Fibroblast of the conjunctiva (primary cell): ENCODE measurements around the gene RAP1GAP.
"Not testable (repeated sequence)": the region's sequence is repeated elsewhere in the genome, so short reads cannot be mapped to it uniquely, and the experiment has no call there.

Source experiments
- DNase-seq: peaks from one replicate; pipeline ENCODE4 v3.0.0-alpha.2; 2010; ENCODE audit warnings: low read depth

The RAP1GAP gene

GRCh38 chr1:21677168-21677567 lies 8.0 kb upstream of the RAP1GAP start:
- DNase-seq, result no peak

GRCh38 chr1:21674957-21675356 lies 5.8 kb upstream of the RAP1GAP start:
- no peak for DNase-seq

GRCh38 chr1:21673853-21674252 lies 4.7 kb upstream of the RAP1GAP start:
- DNase-seq, result not testable (repeated sequence)

- DNase-seq, result peak; percentile 78
Observed at GRCh38 chr1:21673277-21673780, 4.2 kb upstream of the RAP1GAP start.

DNA sequence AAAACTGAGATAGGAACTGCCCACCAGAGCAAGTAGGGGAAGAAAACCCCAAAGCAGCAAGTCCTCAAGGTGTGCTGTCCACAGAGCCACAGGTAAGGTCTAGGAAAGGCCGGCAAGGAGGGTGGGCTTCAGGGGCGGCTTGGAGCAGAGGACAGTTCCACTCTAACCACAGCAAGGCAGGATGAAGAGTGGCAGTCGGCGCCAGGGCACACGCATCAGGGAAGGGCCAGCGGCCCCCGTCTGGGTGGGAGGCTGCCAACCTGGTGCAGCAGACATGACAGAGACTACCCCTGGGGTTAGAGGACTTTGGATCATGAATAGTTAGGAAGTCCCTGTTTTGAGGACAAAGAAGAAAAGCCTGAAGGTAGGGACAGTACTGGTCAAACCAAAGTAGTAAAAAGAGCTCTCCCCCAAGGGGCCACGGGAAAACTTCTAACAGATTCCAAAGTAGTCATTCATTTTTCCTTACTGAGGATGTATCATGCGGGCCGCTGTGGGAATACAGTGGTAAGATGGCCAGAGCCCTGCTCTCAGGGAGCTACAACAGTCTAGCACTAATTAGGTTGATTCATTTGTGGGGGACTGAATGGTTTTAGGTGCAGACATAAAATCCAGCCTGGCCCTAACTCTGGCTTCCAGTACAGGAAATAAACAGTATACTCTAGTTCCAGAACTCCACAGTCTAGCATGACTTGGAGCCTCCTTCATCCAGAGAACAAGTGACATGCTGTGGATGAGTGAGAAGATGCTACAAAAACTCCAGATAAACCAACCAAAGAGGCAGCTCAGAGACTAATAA lies 3.5 kb upstream of the RAP1GAP start:
- DNase-seq, result no peak

- no peak for DNase-seq
Observed at GRCh38 chr1:21671915-21672314, 2.8 kb upstream of the RAP1GAP start.

- DNase-seq, result no peak
Observed at GRCh38 chr1:21670956-21671902, 2.1 kb upstream of the RAP1GAP start.

DNA sequence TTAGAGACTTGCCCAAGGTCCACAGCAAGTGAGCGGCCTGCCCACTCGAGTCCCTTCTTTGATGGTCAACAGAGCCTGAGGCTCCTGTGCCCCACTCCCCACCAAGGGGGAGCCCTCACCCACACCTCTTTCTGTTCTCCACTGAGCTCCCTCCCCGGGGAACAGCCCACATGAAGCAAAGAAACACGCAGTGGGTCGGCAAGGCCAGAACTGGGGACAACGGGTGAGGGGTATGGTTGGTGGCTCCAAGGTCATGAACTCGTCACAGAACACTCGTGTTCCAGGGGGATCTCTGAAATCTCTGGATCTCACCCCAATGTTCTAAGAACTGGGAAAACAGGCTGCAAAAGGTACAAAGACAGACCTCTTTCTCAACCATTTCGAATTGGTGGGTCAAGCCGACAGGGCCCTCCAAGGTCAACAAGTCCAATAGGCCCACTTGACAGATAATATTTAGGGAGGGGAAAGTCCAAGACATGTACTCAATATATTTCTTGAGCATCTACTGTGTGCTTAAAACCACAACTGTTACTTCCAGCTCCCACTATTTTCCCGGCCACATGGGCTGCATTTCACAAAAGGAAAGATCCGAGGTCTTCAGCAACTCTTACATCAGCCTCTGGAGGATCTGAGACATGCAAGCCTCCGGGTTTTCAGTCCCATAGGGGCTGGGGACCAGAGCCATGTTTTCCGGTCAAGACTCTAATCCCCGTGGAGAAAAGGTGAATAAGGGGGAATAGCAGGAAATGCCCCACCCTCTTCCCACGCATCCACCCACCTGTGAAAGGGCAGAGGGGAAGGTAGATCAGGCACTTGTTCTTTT lies 1.1 kb upstream of the RAP1GAP start:
- DNase-seq, result no peak

DNA sequence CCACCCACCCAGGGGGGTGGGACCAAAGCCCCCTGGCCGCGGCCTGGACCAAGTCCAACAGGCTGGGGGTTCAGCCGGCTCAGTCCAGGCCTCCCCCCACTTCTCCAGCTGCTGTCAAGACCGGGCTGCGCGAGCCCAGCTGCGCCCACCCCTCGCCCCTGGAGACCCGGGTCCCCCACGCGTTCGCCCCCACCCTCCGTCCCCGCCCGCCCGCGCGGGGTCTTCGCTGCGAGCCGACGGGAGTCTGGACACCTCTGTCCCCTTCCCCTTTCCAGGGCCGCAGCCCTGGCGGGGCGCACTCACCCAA lies 253 bp downstream of the RAP1GAP start:
- DNase-seq, result no peak

DNA sequence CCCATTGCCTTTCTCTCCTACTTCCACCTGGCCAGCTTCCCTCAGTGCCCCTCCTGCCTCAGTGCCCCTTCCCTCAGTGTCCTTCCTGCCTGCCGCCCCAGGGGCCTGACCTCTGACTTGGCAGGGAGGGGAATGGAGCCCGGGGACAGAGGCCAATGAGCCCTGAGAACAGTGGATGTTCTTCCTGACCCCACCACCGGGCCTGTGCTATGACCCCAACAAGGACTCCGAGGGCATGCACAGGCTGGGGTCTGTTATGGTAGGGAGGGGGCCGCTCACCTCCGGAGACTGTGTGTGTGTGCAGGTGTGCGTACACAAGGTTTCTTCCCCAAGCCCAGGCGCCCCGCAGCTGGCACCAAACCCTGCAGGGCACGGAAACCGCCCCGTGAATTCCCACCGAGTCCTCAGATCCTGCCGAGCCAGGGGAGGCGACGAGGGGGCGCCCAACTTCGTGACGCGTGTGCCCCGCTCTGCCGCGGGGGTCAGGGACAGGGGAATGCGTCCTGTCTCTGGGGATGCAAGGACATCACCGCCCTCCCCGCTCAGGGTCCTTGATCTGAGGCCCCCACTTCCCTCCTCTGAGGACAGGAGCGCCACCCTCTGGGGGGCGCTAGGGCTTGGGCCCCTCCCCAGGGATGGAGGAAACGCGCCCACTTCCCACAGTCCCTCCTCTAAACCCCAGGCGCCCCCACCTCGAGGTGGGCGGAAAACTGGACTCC lies 766 bp downstream of the RAP1GAP start:
- DNase-seq, result no peak

DNA sequence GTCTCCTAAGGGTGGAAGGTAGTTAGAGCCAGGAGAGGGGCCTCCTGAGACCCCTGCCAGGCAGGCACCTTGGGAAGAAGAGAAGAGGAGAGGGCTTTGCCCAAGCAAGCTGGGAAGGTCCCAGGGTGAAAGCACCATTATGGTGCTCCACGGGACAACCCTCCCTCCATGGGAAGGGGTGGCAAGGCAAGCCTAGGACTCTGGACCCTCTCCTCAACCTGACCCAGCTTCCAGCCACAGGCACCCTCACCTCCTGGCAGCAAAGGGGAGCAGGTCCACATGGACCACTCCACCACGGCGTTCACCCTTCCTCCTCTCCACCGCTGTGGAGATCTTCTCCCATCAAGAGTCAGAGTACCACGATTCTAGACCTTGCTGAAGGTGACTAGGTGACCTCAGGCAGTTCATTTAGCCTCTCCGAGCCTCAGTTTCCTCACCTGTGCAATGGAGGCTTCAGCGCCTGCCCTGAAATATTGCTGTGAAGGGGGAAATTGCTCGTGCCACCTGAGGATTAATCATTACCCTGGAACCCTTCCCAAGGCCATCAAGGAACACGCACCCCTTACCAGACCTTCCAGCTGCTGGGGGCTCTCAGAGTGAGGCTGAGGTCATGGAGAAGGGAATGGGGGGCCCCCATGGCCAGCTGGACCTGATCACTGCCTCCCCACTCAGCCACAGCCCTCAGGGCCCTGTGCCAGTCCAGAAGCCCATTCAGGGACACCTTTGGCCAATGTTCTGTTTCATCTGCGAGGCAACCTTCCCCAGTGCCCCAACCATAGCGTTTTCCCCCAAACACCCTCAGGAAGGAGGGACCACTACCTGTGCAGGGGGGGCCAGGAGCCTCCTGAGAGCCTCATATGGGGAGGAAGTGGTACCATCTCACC lies 1.6 kb downstream of the RAP1GAP start:
- no peak for DNase-seq

GRCh38 chr1:21666576-21667320 lies 2.4 kb downstream of the RAP1GAP start:
- DNase-seq, result no peak

GRCh38 chr1:21665711-21666575 lies 3.2 kb downstream of the RAP1GAP start:
- DNase-seq, result no peak

- no peak for DNase-seq
Observed at GRCh38 chr1:21664806-21665588, 4.2 kb downstream of the RAP1GAP start.

DNA sequence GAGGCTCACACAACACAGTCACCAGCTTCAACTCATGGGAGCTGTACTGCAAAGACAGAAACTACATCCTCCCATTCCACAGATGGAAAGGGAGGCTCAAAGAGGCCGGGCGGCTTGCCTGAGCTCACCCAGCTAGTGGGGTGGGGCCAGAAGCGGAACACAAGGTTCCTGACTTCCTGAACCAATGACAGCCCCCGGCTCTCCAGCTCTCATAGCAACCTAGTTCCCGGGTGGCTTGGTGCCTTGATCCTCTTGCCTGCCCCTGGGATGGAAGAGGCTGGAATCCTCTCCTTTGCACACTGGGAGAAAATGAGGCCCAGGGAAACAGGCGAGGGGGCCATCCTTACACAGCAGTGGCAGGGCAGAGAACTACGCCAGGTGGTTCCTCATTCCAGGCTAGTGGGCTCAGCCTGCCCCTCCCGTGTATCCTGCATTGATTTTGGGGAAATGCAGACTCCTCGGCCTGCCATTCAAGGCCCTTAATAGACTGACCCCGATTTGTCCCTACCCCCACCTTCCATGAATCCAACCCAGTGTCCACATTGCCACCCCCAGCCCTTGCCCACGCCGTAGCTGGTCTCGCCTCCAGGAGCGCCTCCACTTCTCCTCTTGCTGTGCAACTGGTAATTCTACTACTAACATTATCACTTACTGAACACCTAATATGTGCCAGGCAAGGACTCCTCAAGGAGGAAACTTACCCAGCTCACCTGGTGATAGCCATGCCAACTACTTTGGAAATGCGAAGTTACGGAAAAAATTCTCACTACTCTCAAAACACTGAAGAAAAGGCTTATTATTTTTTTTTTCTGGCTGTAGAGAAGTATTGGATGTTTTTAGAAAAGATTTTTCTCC lies 5.0 kb downstream of the RAP1GAP start:
- DNase-seq, result no peak

DNA sequence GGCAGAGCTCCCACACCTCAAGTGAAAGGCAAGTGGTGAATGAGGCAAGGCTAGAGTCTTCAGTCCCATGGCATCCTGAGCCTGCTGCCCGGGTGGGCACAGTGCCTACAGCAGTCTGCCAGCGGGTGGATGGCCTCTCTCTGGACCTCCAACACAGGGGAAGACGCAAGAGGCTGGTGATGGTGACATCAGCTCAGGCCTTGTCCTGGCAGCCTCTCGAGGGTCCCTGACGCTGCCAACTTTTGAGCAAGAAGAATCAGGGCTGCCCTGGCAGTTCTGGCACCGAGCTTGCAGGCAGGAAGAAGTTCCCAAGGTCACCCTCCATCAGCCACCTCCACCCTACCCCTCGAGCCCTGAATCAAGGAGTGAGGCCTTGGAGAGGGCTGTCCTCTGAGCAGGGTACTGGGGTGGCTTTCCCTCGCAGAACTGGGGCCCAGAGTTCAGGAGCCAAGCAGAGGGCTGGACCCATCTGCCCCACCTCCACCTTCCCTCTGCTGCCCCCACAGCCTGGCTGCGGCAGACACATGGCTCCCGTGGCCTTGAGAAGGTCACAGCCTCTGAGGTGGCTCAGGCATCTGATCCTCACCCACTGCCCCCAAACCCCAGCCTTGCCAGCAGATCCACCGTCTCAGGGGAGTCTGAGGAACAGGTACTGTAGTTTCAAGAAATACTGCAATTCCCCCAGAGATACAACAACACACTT lies 5.8 kb downstream of the RAP1GAP start:
- no peak for DNase-seq
